HG03354 (cell line): ENCODE results near the gene GSAP.

Experiments
- ATAC-seq: cut with Tn5 transposase; IDR thresholded peaks from one replicate; pipeline ENCODE4 v1.9.1; 2021; ENCODE audit warnings: mild to moderate bottlenecking; ENCODE audit not compliant: unreplicated experiment, poor library complexity, severe bottlenecking

The GSAP gene

DNA sequence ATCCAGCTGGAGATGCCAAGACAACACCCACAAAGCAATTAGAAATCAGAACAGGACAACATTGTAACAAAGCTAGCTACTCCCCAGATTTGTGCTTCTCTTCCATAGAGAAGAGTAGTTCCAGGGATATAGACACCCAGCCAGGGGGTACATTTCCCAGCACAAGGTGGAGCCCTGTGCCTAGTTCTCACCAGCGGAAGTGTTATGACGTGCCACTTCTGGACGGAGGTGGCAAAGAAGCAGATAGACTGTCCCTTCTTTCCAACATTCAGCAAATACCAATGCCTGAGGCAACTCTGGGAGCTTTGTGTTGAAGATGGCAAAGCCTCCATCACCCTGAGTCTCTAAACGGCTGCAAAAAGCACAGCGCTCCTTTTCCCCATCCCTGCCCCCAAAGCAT is 23.4 kb upstream of the GSAP start:
- no peak for ATAC-seq

DNA sequence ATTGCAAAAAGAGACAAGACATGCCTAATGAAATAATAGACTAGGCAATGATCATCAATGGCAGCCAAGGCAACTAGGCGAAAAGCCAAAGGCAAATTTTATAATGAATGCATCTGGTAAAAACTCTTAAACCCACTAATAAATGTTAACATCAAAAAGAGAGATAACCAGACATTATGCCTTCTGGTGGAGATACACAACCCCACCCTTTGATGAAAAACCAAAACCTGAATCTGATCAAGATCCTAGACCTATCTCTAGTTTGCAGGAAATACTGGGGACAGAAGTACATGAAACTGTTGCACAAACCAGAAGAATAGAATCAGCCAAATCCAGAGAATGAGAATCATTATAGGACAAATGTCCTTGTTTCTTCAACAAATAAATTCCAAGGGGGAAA is 22.0 kb upstream of the GSAP start:
- no peak for ATAC-seq

DNA sequence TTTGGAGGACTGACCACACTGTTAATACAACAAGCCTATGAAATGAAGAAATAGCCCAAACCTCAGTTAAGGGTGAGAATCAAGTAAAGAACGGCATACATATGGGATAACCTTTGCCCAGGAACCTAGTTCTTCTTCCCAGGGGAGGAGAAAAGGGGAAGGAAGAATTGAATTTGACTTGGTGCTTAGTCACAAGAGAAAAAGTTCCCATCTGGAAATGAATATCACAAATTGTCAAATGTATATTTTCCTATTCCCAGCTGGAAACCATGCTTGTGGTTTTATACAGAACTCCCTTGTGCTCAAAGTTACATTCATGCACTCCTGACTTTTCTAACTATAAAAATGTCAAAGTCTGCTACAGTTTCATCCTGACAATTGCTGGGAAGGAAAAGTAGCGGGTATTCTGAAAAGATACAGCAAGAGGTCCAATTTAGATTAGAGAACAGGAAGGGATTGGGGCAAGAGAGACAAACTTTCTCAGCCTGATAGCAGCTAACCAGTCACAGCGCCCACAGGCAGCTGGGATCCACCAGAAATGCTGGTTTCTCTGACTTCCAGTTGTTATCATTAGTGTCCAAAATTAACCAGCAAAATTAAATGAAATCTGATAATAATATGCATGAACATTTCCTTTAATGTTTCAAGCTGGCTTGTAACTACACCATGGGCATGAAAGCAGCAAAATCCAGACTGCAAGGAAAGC is 18.6 kb upstream of the GSAP start:
- ATAC-seq: no peak

DNA sequence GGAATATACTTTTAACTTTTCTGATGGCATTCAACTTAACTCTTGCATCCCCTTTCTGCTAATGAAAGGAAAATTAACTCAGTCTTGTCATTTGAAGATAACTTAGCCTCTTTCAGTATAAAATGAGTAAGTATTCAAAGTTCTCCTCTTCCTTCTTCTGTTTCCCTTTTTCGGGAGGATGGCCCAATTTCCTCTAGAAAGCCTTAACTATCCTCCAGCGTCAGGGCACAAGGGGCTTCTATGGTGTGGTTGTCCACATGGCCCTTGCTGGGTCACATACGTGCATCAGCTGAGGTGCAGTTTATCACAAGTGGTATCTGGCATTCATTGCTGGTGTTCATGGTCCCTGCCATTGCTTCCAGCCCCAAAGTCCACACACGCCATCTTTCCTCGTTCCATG is 17.8 kb upstream of the GSAP start:
- ATAC-seq: no peak

DNA sequence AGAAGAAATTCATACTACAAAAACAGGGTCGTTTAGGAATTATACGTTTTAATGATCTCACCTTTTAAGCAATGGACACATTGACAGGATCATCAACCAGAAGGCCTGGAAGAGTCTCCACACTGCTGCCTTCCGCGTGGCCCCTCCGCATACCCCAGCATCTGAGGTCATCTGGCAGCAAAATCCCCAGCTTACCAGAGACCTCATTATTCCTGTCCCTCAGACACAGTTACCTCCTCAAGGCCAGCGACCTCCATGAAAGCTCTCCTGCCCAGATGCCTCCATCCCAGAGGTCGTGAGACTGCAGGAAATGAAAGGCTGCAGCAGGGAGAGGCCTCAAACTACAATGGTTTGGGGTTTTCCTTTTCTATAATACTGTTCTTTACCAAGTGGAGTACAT is 14.8 kb upstream of the GSAP start:
- ATAC-seq: no peak

DNA sequence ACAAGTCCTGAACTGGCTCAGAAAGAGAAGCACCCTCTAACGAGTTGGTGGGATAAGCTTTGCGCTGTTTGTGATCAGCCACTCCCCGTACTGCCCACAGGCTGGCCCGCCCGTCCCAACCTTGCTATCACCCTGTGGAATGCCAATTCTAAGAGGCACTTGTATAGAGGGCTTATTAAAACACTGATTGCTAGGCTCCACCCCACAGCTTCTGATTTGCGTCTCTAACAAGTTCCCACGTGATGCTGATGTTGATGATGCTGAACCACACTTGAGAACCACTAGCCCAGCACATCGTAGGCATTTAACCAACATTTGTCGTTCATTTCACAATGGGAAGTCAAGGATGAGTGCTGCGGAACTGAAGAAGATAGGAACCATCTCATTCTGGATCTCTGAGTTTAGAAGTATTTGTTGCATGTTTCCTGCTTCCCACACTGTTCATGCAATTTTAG is 12.7 kb upstream of the GSAP start:
- ATAC-seq: no peak

DNA sequence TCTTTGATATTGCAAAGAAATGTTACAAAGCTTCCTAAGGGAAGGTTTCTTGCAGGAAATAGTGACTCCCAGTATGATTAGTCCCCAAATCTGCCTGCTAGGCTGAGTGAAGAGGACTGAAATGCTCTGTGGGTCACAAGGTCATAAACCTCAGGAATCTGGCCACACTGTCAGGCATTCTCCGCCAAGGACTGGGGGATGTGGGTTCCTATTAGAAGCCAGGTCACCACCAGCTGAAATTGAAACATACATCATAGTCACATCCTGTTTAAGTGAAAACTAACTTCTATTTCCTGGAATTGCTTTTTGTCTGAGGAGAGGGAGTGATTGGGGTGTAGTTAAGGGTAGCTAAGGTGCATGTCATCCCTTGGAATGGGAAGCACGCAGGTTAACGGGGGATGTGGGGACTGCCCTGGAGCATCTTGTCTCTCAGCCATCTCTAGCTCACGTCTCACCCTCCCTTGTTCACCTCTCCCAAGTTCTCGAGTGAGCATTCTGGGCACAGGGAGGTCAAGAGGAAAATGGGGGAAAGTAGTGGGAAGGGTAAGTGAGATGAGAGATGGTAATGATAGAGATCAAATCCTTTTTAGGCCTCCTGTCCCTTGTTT is 12.0 kb upstream of the GSAP start:
- ATAC-seq: no peak

DNA sequence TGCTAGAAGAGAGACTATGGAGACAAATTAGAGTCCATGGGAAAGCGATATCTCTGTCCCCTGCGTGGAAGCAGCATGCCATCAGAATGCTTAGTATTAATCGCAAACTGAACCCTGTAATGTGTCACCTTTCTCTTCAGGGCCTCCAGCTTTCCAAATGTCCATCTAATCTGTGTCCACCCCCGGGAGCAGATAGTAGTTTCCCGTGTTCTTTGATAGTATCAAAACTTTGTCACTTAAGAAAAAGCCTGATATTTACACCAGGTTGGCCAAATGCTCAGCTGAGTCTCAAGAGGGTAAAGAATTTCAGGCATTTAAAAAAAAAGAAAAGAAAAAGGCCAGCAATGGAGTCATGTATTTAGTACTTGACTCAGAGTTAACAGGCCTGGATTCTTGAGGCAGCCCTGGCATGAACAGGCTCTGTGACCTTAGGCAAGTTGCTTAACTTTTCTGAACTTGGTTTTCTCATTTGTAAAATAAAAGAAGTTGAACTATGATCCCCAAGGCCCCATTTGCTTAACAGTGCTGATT is 10.4 kb upstream of the GSAP start:
- no peak for ATAC-seq

DNA sequence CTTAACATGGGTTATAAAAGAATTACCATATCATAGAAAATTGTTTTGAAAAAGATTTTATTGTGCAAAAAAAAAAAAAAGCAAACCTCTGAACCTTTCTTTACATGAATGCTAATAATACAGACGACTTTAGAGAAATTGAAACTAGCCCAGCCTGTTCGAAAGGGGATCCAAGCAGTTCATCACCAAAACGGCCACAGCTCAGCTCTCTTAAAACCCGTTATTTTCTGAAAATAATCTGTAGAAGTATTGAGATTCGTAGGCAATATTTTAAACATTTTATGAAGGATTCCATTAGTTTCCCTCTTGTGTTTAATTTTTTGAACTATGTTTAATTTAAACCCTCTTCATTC is 9.9 kb upstream of the GSAP start:
- peak; percentile 74 for ATAC-seq

DNA sequence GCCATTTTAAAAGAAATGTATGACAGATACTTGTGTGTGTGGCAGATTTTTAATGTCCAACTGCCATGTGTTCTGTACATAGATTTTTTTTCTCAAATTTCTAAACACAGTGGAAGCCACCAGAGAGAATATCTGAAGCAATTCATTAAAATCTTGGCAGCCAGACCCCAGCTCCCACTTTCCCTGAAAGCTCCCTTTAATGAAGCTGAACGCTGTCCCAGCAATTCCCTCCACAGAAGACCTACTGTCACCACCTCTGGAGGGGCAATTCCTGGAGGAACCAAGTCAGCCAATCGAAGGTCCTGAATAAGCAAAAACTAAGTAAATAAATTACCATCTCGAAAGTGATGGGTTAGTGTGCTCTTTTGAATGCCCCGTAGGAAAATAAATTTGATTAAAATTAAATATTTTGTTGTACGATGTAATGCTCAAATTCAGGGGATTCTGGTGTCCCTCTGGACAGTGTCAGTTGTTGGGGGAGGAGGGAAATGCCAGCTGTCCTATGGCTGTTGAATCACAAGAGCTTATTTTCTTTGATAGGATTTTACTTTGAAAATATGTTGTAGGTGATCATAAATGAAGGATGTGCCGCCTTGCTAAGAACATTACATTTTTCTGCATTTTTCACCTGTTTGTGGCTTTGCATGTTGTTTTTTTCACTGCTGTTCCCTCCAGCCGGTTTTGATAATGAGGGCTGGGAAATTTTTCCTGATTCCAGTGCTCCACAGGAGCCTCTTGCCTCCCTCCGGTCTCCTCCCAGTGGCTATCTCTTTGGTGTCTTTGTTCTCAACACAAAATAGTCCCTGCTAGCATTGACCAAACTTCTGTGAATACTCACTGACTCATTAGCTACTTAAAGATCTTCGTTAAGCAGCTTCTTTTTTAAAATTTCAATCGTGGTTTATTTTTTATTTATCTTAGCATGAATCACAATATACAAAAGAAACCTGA is 9.2 kb upstream of the GSAP start:
- peak; percentile 24 for ATAC-seq

DNA sequence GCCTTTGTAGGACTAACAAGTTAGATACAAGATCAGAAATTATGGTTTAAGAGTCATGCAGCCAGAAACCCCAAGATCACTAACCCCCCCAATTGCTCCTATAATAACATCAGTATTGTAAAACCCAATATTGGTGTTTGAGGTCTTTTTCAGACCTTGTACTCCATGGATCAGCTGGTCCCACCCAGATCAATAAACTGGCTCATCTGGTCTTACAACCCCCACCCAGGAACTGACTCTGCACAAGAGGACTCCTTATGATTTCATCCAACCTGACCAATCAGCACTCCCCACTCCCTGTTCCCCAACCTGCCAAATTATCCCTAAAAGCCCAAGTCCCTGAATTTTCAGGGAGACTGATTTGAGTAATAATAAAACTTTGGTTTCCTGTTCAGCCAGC is 6.4 kb upstream of the GSAP start:
- ATAC-seq: no peak

DNA sequence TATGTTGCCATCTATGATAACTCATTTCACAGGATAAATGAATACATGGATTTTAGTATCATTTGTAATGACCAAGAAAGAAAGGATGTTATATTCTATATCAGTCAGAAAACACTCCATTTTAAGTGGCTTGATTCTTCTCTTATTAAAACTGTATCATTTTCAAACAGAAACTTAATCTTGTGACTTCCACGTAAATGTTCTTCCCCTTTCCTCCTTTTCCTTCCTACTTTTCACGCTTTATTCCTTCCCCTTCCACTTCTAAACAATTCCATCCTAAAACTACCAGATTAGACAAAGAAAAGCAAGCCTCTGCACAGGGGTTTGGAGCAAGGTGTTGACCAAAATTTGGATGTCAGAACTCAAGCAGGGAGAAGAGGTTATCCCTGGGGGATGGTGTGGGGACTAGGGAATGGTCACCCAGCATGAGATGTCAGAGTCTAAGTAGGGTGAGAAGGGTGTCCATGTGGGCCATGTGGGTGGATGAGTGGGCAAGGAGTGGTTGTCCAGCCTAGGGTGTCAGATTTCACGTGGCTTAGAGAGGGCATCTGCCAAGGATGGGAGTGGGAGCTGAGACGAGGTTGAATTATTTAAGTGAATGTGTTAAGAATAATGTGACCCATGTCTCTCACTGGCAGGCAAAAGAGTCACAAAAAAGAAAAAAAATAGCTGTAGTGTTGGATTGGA is 5.0 kb upstream of the GSAP start:
- no peak for ATAC-seq

DNA sequence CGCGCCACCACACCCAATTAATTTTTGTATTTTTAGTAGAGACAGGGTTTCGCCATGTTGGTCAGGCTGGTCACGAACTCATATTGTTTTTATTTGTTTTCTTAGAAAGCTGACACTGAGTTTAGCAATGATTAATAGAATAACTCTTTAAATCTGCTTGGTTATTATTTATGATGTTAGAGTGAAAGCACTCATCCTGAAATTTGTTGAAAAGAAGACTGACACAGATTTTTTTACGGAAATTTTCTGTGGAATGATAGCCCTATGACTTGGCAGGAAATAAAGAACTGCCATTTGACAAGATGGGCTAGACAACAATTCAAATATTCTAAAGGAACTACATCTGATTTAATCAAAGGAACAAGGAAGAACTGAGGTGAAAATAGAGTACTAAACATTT is 4.3 kb upstream of the GSAP start:
- no peak for ATAC-seq

DNA sequence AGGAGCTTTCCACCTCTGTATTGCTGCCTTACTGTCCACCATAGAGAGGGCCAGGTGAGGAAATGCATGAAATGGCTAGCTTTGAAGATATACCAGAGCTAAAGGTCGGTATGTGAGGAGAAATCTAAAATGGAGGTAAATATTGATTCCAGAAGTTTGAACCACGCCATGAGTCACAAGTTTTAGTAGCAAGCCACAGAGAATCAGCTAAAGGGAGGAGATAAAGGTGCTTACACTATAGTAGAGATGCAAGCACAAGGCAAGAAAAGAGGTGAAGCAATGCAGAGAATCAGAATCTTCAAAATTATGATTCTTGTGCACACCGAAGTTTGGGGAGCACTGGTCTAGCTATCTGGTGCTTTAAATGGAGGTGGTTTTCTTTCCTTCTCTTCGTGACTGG is 3.0 kb upstream of the GSAP start:
- no peak for ATAC-seq

DNA sequence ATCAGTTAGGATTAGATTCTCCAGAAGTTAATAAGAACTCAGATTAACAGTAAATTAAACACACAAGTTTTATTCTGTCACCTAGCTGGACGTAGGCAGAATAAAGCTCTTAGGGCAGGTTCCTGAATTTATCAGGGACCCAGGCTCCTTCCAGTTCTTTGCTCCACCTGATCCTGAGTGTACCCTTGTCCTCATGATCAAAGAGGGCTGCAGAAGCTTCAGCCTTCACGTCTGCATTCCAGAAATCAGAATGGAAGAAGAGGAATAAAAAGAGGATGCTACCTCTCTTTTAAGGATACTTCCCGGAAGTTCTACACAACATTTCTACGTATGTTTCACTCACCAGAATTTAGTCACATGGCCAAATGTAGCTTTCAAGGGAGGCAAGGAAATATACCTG is 1.7 kb upstream of the GSAP start:
- ATAC-seq: no peak

DNA sequence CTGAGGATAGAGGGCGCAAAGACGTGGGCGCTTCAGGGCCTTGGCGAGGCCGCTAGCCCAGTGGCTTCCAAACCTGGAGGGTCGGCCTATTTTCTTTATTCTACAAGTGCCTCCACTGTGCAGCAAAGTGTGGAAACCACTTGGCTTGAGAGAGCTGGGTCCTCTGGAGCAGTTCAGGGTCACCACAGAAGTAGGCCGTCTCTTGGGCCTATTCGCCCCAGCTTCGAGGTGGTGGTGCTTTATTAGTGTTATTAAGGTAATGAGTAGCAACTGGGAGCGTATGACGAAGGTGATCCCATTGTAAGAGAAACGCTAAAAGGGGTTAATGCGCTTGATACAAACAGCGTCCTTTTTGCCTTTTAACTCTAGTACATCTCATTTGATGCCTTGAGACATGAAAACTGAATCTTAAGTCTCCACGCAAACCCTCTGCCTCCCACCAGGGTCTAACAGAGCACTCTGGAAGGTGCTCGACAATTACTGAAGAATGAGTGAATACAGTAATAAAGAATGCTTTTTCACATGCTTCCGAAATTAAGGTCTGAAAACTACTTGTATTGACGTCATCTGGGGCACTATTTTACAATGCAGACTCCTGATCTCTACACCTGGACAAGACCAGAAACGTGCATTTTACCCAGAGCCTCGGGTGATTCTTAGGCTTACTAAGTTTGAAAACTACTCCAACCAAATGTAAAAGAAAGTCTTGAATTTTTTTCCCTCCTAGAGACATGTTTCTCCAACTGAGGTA is 647 bp upstream of the GSAP start:
- ATAC-seq: no peak

DNA sequence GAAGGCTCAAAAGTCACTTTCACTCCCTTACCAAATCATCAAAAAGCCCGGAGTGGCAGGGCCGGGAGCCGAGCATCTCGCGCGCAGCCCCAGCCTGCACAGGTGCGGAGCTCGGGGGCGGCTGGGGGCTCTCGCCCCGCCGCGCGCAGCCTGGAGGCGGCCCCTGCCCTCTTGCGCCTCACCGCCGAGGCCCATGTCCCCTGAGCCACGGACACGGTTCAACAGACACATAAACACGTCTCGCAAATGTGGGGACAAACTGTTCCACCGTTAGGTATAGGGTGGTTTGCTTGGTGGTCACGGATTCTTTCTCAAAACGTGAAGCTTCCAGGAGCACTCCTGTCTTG is 700 bp downstream of the GSAP start:
- ATAC-seq: peak; percentile 44

DNA sequence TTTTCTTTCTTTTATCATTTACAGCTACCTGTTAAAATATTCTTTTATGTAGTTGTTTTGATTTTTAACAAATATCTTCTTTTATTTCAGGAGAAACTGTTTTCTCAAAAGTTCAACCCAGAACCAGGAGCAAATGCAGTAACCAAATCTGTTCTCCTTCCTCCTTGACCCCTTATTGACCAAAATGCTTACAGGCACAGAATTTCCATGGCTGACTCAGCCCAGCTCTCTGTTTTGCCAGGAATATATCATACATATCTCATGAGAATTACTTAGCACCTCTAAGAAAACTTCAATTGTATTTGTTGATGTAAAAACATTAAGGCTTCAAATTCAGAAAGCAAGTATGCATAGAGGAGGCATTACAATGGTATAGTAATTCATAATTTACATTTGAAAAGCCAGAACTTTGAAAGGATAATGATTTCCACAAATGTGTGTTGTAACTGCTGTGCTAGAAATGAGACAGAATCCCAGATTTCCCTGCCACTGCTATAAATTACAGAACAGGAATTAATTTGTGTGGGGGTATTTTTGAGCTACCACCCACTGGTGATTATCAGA is 2.2 kb downstream of the GSAP start:
- ATAC-seq: no peak

DNA sequence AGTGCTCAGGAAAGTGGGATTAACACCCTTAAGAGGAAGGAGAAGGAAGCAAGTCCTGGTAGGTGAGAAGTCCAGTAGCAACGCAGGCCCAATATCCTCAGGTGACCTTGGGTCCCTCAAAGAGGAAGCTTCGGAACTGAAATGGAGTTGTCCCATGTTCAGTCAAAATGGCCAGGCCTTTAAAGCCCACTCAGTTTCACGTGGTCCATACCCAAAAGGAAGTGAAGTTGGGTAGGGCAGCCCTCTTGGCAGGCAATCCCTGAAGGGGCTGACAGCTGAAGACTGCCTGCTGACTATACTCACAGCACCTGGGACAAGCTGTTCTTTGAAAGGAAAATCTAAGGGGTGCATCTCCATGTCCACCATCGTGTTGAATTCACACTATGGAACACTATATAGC is 3.0 kb downstream of the GSAP start:
- no peak for ATAC-seq
